Measurements from ENCODE around the gene CMTM3. TPM values are rescaled to one million over a fixed set of nuclear protein-coding genes. Genes with fewer than 3 reads are reported as not detected.

CMTM3 gene
- total and polyA plus RNA-seq, 7 donors, result 2.6 to 7.6 (median 4.8) TPM

- no peak for DNase-seq
- no peaks in the 10 kb centered on the region for H3K27me3 ChIP-seq (ENCODE audit: insufficient read depth in 3 of 3, low read length in 2 of 3)
- TF ChIP-seq, protein P1, sequence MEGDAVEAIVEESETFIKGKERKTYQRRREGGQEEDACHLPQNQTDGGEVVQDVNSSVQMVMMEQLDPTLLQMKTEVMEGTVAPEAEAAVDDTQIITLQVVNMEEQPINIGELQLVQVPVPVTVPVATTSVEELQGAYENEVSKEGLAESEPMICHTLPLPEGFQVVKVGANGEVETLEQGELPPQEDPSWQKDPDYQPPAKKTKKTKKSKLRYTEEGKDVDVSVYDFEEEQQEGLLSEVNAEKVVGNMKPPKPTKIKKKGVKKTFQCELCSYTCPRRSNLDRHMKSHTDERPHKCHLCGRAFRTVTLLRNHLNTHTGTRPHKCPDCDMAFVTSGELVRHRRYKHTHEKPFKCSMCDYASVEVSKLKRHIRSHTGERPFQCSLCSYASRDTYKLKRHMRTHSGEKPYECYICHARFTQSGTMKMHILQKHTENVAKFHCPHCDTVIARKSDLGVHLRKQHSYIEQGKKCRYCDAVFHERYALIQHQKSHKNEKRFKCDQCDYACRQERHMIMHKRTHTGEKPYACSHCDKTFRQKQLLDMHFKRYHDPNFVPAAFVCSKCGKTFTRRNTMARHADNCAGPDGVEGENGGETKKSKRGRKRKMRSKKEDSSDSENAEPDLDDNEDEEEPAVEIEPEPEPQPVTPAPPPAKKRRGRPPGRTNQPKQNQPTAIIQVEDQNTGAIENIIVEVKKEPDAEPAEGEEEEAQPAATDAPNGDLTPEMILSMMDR (IDR thresholded peaks at IDR 0.05), result no peak
- no peak for ATAC-seq
- 88 to 91% (median 90%) methylated on average over 6 of the region's 6 CpGs for WGBS, 3 donors
- intact Hi-C loops (cut with DNase I), result no loop called here
- peaks cover 7% of the 10 kb centered on the region for H3K4me1 ChIP-seq
- H3K9me3 ChIP-seq, result no peaks in the 10 kb centered on the region
- H3K36me3 ChIP-seq (ENCODE audit: insufficient read depth in 1 of 2, low read depth in 1 of 2), result no peaks in the 10 kb centered on the region
- no peak overlapping the region for H3K27ac ChIP-seq
- no peak overlapping the region for H3K4me3 ChIP-seq
Observed at GRCh38 chr16:66639091-66639885, 34.8 kb downstream of the CMTM3 start.

DNA sequence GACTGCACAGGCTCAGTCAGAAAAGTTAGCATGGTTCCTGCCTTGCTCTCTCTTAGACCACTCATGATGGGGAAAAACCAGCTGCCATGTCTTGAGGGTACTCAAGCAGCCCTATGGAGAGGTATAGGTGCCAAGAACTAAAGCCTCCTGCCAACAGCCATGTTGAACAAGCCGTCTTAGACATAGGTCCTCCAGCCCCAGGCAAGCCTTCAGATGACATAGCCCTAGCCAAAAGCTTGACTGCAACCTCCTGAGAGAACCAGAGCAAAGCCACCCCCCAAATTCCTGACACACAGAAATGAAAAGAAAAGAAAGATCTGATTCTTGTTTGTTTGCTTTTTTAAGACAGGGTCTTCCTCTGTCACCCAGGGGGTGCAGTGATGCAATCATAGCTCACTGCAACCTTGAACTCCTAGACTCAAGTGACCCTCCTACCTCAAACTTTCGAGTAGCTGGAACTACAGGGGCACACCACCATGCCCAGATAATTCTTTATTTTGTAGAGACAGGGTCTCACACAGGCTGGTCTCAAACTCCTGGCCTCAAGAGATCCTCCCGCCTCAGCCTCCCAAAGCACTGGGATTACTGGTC, 36.3 kb downstream of the CMTM3 start:
- TF ChIP-seq, protein P1 (IDR thresholded peaks at IDR 0.05), result no peak

DNA sequence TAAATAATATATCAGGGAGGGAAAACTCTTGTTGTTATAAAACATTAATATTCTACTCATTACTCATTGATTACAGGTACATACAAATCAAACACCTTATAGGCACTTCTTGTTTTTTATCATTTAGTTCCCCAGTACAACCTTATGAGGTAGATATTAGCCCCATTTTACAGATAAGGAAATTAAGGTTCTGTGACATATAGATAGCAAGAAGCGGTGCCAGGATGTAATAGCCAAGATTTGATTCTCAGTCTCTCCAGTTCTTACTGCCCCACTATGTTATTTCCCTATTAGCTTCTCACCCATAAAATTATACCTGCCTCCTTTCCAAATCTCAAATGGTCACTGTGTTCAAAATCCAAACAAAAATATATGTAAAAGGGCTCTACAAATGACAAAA, 36.9 kb downstream of the CMTM3 start:
- DNase-seq, result no peak
- no peaks in the 10 kb centered on the region for H3K36me3 ChIP-seq (ENCODE audit: insufficient read depth in 1 of 2, low read depth in 1 of 2)
- no peak for ATAC-seq
- 93 to 100% (median 93%) methylated on average over 1 of the region's 1 CpG for WGBS, 3 donors
- intact Hi-C loops (cut with DNase I), result no loop called here
- H3K9me3 ChIP-seq, result no peaks in the 10 kb centered on the region
- H3K4me1 ChIP-seq, result peaks cover 7% of the 10 kb centered on the region
- TF ChIP-seq, protein P1 (IDR thresholded peaks at IDR 0.05), result no peak
- H3K4me3 ChIP-seq, result no peak overlapping the region
- H3K27ac ChIP-seq, result no peak overlapping the region
- no peaks in the 10 kb centered on the region for H3K27me3 ChIP-seq (ENCODE audit: insufficient read depth in 3 of 3, low read length in 2 of 3)

More for the DNA sequence above, 36.3 kb downstream of the CMTM3 start:
- H3K27me3 ChIP-seq (ENCODE audit: insufficient read depth in 3 of 3, low read length in 2 of 3), result no peaks in the 10 kb centered on the region
- DNase-seq, result no peak
- peaks cover 7% of the 10 kb centered on the region for H3K4me1 ChIP-seq
- no peak overlapping the region for H3K4me3 ChIP-seq
- no peaks in the 10 kb centered on the region for H3K36me3 ChIP-seq (ENCODE audit: insufficient read depth in 1 of 2, low read depth in 1 of 2)
- ATAC-seq, result no peak
- intact Hi-C loops (cut with DNase I), result no loop called here
- H3K27ac ChIP-seq, result no peak overlapping the region
- WGBS, 3 donors, result 93 to 100% (median 100%) methylated on average over 3 of the region's 3 CpGs
- no peaks in the 10 kb centered on the region for H3K9me3 ChIP-seq

- ATAC-seq (no peak), DNase-seq (no peak)
- TF ChIP-seq, protein P1 (IDR thresholded peaks at IDR 0.05), result no peak
- no peaks in the 10 kb centered on the region for H3K36me3 ChIP-seq (ENCODE audit: insufficient read depth in 1 of 2, low read depth in 1 of 2)
- H3K9me3 ChIP-seq, result no peaks in the 10 kb centered on the region
- no peak overlapping the region for H3K4me3 ChIP-seq
- H3K27me3 ChIP-seq (ENCODE audit: insufficient read depth in 3 of 3, low read length in 2 of 3), result no peaks in the 10 kb centered on the region
- H3K27ac ChIP-seq, result no peak overlapping the region
- H3K4me1 ChIP-seq, result peaks cover 9% of the 10 kb centered on the region
- intact Hi-C loops (cut with DNase I), result no loop called here
- WGBS, 3 donors, result 86 to 100% (median 98%) methylated on average over 1 of the region's 1 CpG
Observed at GRCh38 chr16:66647866-66648265, 43.4 kb downstream of the CMTM3 start.
